Ectodermal cell (in vitro differentiated cells): ENCODE measurements around the gene ATG5.

Experiments used
- H3K27ac ChIP-seq: 2 replicates; pipeline ENCODE4 v1.7.0; 2013; ENCODE audit warnings: mild to moderate bottlenecking, low read depth, low read length; ENCODE audit not compliant: insufficient read depth, poor library complexity, severe bottlenecking
- H3K27me3 ChIP-seq: 2 replicates; pipeline ENCODE4 v1.7.0; 2013; ENCODE audit warnings: mild to moderate bottlenecking, low read length; ENCODE audit not compliant: insufficient read depth, control insufficient read depth, poor library complexity, severe bottlenecking
- H3K36me3 ChIP-seq: one replicate; pipeline ENCODE4 v1.7.0; 2013; ENCODE audit warnings: low read length; ENCODE audit not compliant: control insufficient read depth, insufficient read depth
- H3K4me1 ChIP-seq: one replicate; pipeline ENCODE4 v1.7.0; 2013; ENCODE audit warnings: low read length; ENCODE audit not compliant: control insufficient read depth, insufficient read depth
- H3K4me3 ChIP-seq: 2 replicates; pipeline ENCODE4 v1.7.0; 2013; ENCODE audit warnings: low read depth, low read length, control low read depth; ENCODE audit not compliant: insufficient read depth
- H3K9me3 ChIP-seq: 2 replicates; pipeline ENCODE4 v1.7.0; 2013; ENCODE audit warnings: mild to moderate bottlenecking, low read length, moderate library complexity; ENCODE audit not compliant: control insufficient read depth
- WGBS, 2 experiments: methylation state at CpG; one replicate each; pipeline ENCODE4 v1.1.7; 2013; ENCODE audit warnings: missing lambda C conversion rate in 2 of 2; 5-methylcytosine and 5-hydroxymethylcytosine counted together

ATG5 gene

GRCh38 chr6:106206905-106207304 lies 118.7 kb downstream of the ATG5 start:
- Histone ChIP-seq H3K27ac (no peak overlapping the region), H3K4me1 (no peaks in the 10 kb centered on the region), H3K36me3 (no peaks in the 10 kb centered on the region), H3K27me3 (no peaks in the 10 kb centered on the region), H3K4me3 (no peak overlapping the region), H3K9me3 (no peaks in the 10 kb centered on the region)
- no CpG with 5 or more reads among the region's 1 CpG for WGBS, 2 experiments

GRCh38 chr6:106204961-106205360 lies 120.6 kb downstream of the ATG5 start:
- Histone ChIP-seq H3K27me3 (no peaks in the 10 kb centered on the region), H3K4me1 (no peaks in the 10 kb centered on the region), H3K4me3 (no peak overlapping the region), H3K9me3 (no peaks in the 10 kb centered on the region), H3K27ac (no peak overlapping the region), H3K36me3 (no peaks in the 10 kb centered on the region)
- WGBS, 2 experiments: 70 to 77% methylated on average over 1 to 2 of the region's 2 CpGs

GRCh38 chr6:106199998-106200397 lies 125.6 kb downstream of the ATG5 start:
- no peaks in the 10 kb centered on the region for H3K9me3 ChIP-seq
- no peaks in the 10 kb centered on the region for H3K36me3 ChIP-seq
- WGBS, 2 experiments: no CpG with 5 or more reads among the region's 1 CpG
- no peaks in the 10 kb centered on the region for H3K4me1 ChIP-seq
- no peak overlapping the region for H3K4me3 ChIP-seq
- H3K27ac ChIP-seq: no peak overlapping the region
- H3K27me3 ChIP-seq: no peaks in the 10 kb centered on the region

GRCh38 chr6:106199331-106199730 lies 126.2 kb downstream of the ATG5 start:
- H3K36me3 ChIP-seq: no peaks in the 10 kb centered on the region
- no peak overlapping the region for H3K4me3 ChIP-seq
- no peaks in the 10 kb centered on the region for H3K9me3 ChIP-seq
- H3K27ac ChIP-seq: no peak overlapping the region
- 100% methylated on average over 1 of the region's 1 CpG for WGBS, 2 experiments
- H3K4me1 ChIP-seq: no peaks in the 10 kb centered on the region
- no peaks in the 10 kb centered on the region for H3K27me3 ChIP-seq

- Histone ChIP-seq H3K4me1 (no peaks in the 10 kb centered on the region), H3K36me3 (no peaks in the 10 kb centered on the region), H3K27me3 (no peaks in the 10 kb centered on the region), H3K4me3 (no peak overlapping the region), H3K9me3 (no peaks in the 10 kb centered on the region), H3K27ac (no peak overlapping the region)
- WGBS, 2 experiments: 94 to 96% methylated on average over 4 of the region's 4 CpGs
Observed at GRCh38 chr6:106197441-106197840, 128.1 kb downstream of the ATG5 start.

GRCh38 chr6:106194949-106195921 lies 130.3 kb downstream of the ATG5 start:
- no peaks in the 10 kb centered on the region for H3K36me3 ChIP-seq
- no peak overlapping the region for H3K4me3 ChIP-seq
- H3K9me3 ChIP-seq: no peaks in the 10 kb centered on the region
- no peak overlapping the region for H3K27ac ChIP-seq
- WGBS, 2 experiments: 94 to 95% methylated on average over 4 to 5 of the region's 7 CpGs
- H3K4me1 ChIP-seq: no peaks in the 10 kb centered on the region
- H3K27me3 ChIP-seq: no peaks in the 10 kb centered on the region

- Histone ChIP-seq H3K27ac (no peak overlapping the region), H3K4me3 (no peak overlapping the region), H3K4me1 (no peaks in the 10 kb centered on the region), H3K36me3 (no peaks in the 10 kb centered on the region), H3K27me3 (no peaks in the 10 kb centered on the region), H3K9me3 (no peaks in the 10 kb centered on the region)
- WGBS, 2 experiments: 88 to 89% methylated on average over 4 of the region's 4 CpGs
Observed at GRCh38 chr6:106192824-106193223, 132.7 kb downstream of the ATG5 start.

GRCh38 chr6:106188104-106188794 lies 137.3 kb downstream of the ATG5 start:
- Histone ChIP-seq H3K27ac (no peak overlapping the region), H3K4me1 (no peaks in the 10 kb centered on the region), H3K36me3 (no peaks in the 10 kb centered on the region), H3K9me3 (no peaks in the 10 kb centered on the region), H3K27me3 (no peaks in the 10 kb centered on the region), H3K4me3 (no peak overlapping the region)
- no CpG with 5 or more reads among the region's 1 CpG for WGBS, 2 experiments

GRCh38 chr6:106187424-106187982 lies 138.1 kb downstream of the ATG5 start:
- Histone ChIP-seq H3K4me1 (no peaks in the 10 kb centered on the region), H3K9me3 (no peaks in the 10 kb centered on the region), H3K27ac (no peak overlapping the region), H3K4me3 (no peak overlapping the region), H3K36me3 (no peaks in the 10 kb centered on the region), H3K27me3 (no peaks in the 10 kb centered on the region)
- WGBS, 2 experiments: 79 to 86% methylated on average over 1 of the region's 1 CpG

GRCh38 chr6:106186714-106187113 lies 138.8 kb downstream of the ATG5 start:
- H3K4me1 ChIP-seq: no peaks in the 10 kb centered on the region
- WGBS, 2 experiments: 93 to 100% methylated on average over 1 of the region's 2 CpGs
- H3K27me3 ChIP-seq: no peaks in the 10 kb centered on the region
- H3K36me3 ChIP-seq: no peaks in the 10 kb centered on the region
- H3K9me3 ChIP-seq: no peaks in the 10 kb centered on the region
- H3K27ac ChIP-seq: no peak overlapping the region
- no peak overlapping the region for H3K4me3 ChIP-seq
